HepG2 (cell line): ENCODE data around the gene BCDIN3D. TPM values are rescaled to one million over a fixed set of nuclear protein-coding genes. Genes with fewer than 3 reads are reported as not detected.

Experiments
- ASH2L ChIP-seq: fragments of 300-600, 200-600 bp; sonication (generic); IDR thresholded peaks from 2 replicates; pipeline ENCODE4 v1.7.0; 2017; ENCODE audit warnings: low read depth, mild to moderate bottlenecking, moderate library complexity, mixed read lengths, low read length; ENCODE audit not compliant: insufficient read length
- ATF3 ChIP-seq: sonication (generic); formaldehyde crosslinking; IDR thresholded peaks from 2 replicates; pipeline ENCODE4 v1.4.0; 2020; ENCODE audit warnings: missing genetic modification reagents
- ATF7 ChIP-seq, 2 experiments: fragments of 450-650 bp in 1 of 2; sonication (generic) in 1 of 2; formaldehyde crosslinking in 1 of 2; IDR thresholded peaks; 2 replicates each; pipeline versions ENCODE4 v1.4.0 to v1.6.1; 2016 to 2020; ENCODE audit warnings: antibody characterized with exemption in 1 of 2, mild to moderate bottlenecking in 1 of 2, missing genetic modification reagents in 1 of 2
- ATM ChIP-seq: fragments of 450-650 bp; IDR thresholded peaks from 2 replicates; pipeline ENCODE4 v1.7.1; 2017; ENCODE audit warnings: mild to moderate bottlenecking, borderline replicate concordance
- CEBPZ ChIP-seq: IDR thresholded peaks from 2 replicates; pipeline ENCODE4 v1.6.1; 2012; ENCODE audit warnings: low read length, improper control_type of control experiment
- ESRRA ChIP-seq: sonication (generic); formaldehyde crosslinking; IDR thresholded peaks from 2 replicates; pipeline ENCODE4 v1.5.1; 2020; ENCODE audit warnings: mild to moderate bottlenecking, low read depth, missing genetic modification reagents
- GFI1 ChIP-seq: sonication (generic); formaldehyde crosslinking; IDR thresholded peaks from 2 replicates; pipeline ENCODE4 v1.5.0; 2020; ENCODE audit warnings: missing genetic modification reagents, mild to moderate bottlenecking, borderline replicate concordance
- HMGA1 ChIP-seq: sonication (generic); formaldehyde crosslinking; conservative IDR thresholded peaks from 2 replicates; pipeline ENCODE4 v1.4.0; 2020; ENCODE audit warnings: missing genetic modification reagents
- ISL2 ChIP-seq: sonication (generic); formaldehyde crosslinking; IDR thresholded peaks from 2 replicates; pipeline ENCODE4 v1.5.0; 2020; ENCODE audit warnings: missing genetic modification reagents
- SNAPC5 ChIP-seq: sonication (generic); formaldehyde crosslinking; IDR thresholded peaks from 2 replicates; pipeline ENCODE4 v1.8.1; 2023; ENCODE audit warnings: mild to moderate bottlenecking, missing genetic modification reagents, borderline replicate concordance
- SPEN ChIP-seq: sonication (generic); formaldehyde crosslinking; IDR thresholded peaks from 2 replicates; pipeline ENCODE4 v1.5.1; 2020; ENCODE audit warnings: low read depth, mild to moderate bottlenecking, missing genetic modification reagents
- TBP ChIP-seq: sonication (generic); formaldehyde crosslinking; IDR thresholded peaks from 2 replicates; pipeline ENCODE4 v1.5.0; 2020; ENCODE audit warnings: missing genetic modification reagents
- TCF12 ChIP-seq, 2 experiments: fragments of 450-650 bp in 1 of 2; sonication (generic) in 1 of 2; formaldehyde crosslinking in 1 of 2; IDR thresholded peaks; 2 replicates each; pipeline versions ENCODE4 v1.6.1 to v1.8.0; 2017 to 2022; ENCODE audit warnings: antibody characterized with exemption in 1 of 2, mild to moderate bottlenecking in 1 of 2, missing genetic modification reagents in 1 of 2, moderate library complexity in 1 of 2
- THAP8 ChIP-seq: sonication (generic); formaldehyde crosslinking; IDR thresholded peaks from 2 replicates; pipeline ENCODE4 v1.5.1; 2020; ENCODE audit warnings: missing genetic modification reagents, mild to moderate bottlenecking, borderline replicate concordance
- ZFAT ChIP-seq: sonication (generic); formaldehyde crosslinking; conservative IDR thresholded peaks from 2 replicates; pipeline ENCODE4 v1.8.1; 2023; ENCODE audit warnings: missing genetic modification reagents, inconsistent platforms
- ZFP36 ChIP-seq: fragments of 150-350 bp; IDR thresholded peaks from 2 replicates; pipeline ENCODE4 v1.6.1; 2018; ENCODE audit warnings: borderline replicate concordance, low read length, low read depth; ENCODE audit not compliant: partially characterized antibody
- ZFP36L1 ChIP-seq: sonication (generic); formaldehyde crosslinking; IDR thresholded peaks from 2 replicates; pipeline ENCODE4 v1.8.0; 2022; ENCODE audit warnings: mild to moderate bottlenecking, missing genetic modification reagents, moderate library complexity
- ZFP91 ChIP-seq: sonication (generic); formaldehyde crosslinking; IDR thresholded peaks from 2 replicates; pipeline ENCODE4 v1.9.0; 2022; ENCODE audit warnings: missing genetic modification reagents, mild to moderate bottlenecking, borderline replicate concordance
- ZNF256 ChIP-seq: sonication (generic); formaldehyde crosslinking; conservative IDR thresholded peaks from 2 replicates; pipeline ENCODE4 v1.4.0; 2020; ENCODE audit warnings: missing genetic modification reagents
- ZNF558 ChIP-seq: sonication (generic); formaldehyde crosslinking; IDR thresholded peaks from 2 replicates; pipeline ENCODE4 v1.9.0; 2022; ENCODE audit warnings: mild to moderate bottlenecking, missing genetic modification reagents, borderline replicate concordance
- ZNF704 ChIP-seq: sonication (generic); formaldehyde crosslinking; IDR thresholded peaks from 2 replicates; pipeline ENCODE4 v1.8.1; 2023; ENCODE audit warnings: mild to moderate bottlenecking, inconsistent platforms, moderate library complexity, missing genetic modification reagents, borderline replicate concordance
- polyA plus RNA-seq, 8 experiments: library from polyadenylated mRNA; depleted of rRNA in 3 of 8; stranded (reverse) in 7 of 8; unstranded in 1 of 8; fragments of >200 nt; fragmentation: Illumina TruSeq in 4 of 8; extraction: Trizol in 4 of 8; gene quantifications; 2 replicates each; pipeline versions ENCODE4 v1.2.1 to v1.2.3, GENCODE V29; 2011 to 2016; ENCODE audit warnings: low read depth in 4 of 8, missing spikeins in 1 of 8, mixed read lengths in 1 of 8; ENCODE audit not compliant: insufficient read depth in 1 of 8
- total RNA-seq, 5 experiments: library from RNA; depleted of rRNA; stranded (reverse); fragments of >200 nt; fragmentation: Illumina TruSeq; extraction: Trizol; gene quantifications; 2 replicates each; pipeline ENCODE4 v1.2.3, GENCODE V29; 2016; ENCODE audit warnings: low read depth in 1 of 5

BCDIN3D gene
- total and polyA plus RNA-seq, 2 of the 13 experiments (the other 11 are each of a cell fraction or from before 2014, with no cell fraction given), result 2.2 to 2.5 TPM

- no peak for TF ChIP-seq THAP8 (CRISPR knock-in tag)
- TF ChIP-seq ZNF704 (CRISPR knock-in tag), result 0 out of 2 replicates have a peak, but pooled peaks have one; percentile 32
- TF ChIP-seq TBP, result no peak
- peak; percentile 38; the same call in 1 of the 2 replicates for TF ChIP-seq GFI1 (CRISPR knock-in tag)
- TF ChIP-seq ESRRA (CRISPR knock-in tag), result no peak
- peak; percentile 40; the same call in 1 of the 2 replicates for TF ChIP-seq ZFP91 (CRISPR knock-in tag)
- 0 out of 2 replicates have a peak, but pooled peaks have one; percentile 14 for TF ChIP-seq ZNF558
- no peak for TF ChIP-seq ATF7 (IDR thresholded peaks at IDR 0.05)
- no peak for TF ChIP-seq ATF7 (CRISPR knock-in tag; IDR thresholded peaks at IDR 0.05)
- no peak for TF ChIP-seq TCF12 (IDR thresholded peaks at IDR 0.05)
- TF ChIP-seq TCF12 (CRISPR knock-in tag; IDR thresholded peaks at IDR 0.05), result no peak
- TF ChIP-seq HMGA1, result no peak
- TF ChIP-seq ATF3 (CRISPR knock-in tag), result 0 out of 2 replicates have a peak, but pooled peaks have one; percentile 14
- no peak for TF ChIP-seq ZNF256 (CRISPR knock-in tag)
- peak; percentile 22 for TF ChIP-seq ASH2L
- no peak for TF ChIP-seq ZFP36L1
- no peak for TF ChIP-seq SNAPC5 (CRISPR knock-in tag)
- peak; percentile 20; the same call in 1 of the 2 replicates for TF ChIP-seq SPEN (CRISPR knock-in tag)
- TF ChIP-seq ZFAT, result no peak
- no peak for TF ChIP-seq ISL2 (CRISPR knock-in tag)
- no peak for TF ChIP-seq ATM
- TF ChIP-seq CEBPZ, result no peak
- no peak for TF ChIP-seq ZFP36
Measured at GRCh38 chr12:49827401-49828099, 15.4 kb downstream of the BCDIN3D start (continued).
